Measurements from ENCODE around the gene TTC39C. TPM values are rescaled to one million over a fixed set of nuclear protein-coding genes. Genes with fewer than 3 reads are reported as not detected.

Gene TTC39C
- total and polyA plus RNA-seq, 2 of the 8 experiments (the other 6 are each of a cell fraction or from before 2014, with no cell fraction given): 8.1 to 79.1 TPM

- Histone ChIP-seq H2BK5ac (ENCODE audit: low read depth, low read length) (no peak overlapping the region), H3K14ac (ENCODE audit: insufficient read length) (no peak overlapping the region), H4K5ac (ENCODE audit: insufficient read length, low read depth, low read length) (no peak overlapping the region), H2BK15ac (ENCODE audit: low read length) (no peak overlapping the region), H3K23ac (ENCODE audit: insufficient read length) (no peak overlapping the region), H3K27me3 (replicated peaks in 1 of 4; ENCODE audit: control insufficient read depth in 3 of 4, extremely low read depth in 1 of 4, insufficient read depth in 3 of 4, low read length in 3 of 4) (no peaks in the 10 kb centered on the region), H3K4me2 (ENCODE audit: insufficient read depth in 1 of 2, low read depth in 2 of 2, low read length in 2 of 2) (no peak overlapping the region), H3K18ac (ENCODE audit: extremely low read depth, low read length) (no peak overlapping the region), H3K36me3 (ENCODE audit: control insufficient read depth in 2 of 4, insufficient read depth in 4 of 4, low read length in 3 of 4) (peaks cover 0 to 2% (median 0%) of the 10 kb centered on the region in 4 experiments; a peak in 1 of 8 replicates), H4K8ac (ENCODE audit: extremely low read depth, insufficient read depth, low read length) (no peak overlapping the region), H3K27ac (ENCODE audit: low read depth, low read length) (no peak overlapping the region), H2AK5ac (ENCODE audit: low read depth, low read length) (no peak overlapping the region), H3K4me1 (replicated peaks in 1 of 4; ENCODE audit: control insufficient read depth in 3 of 4, insufficient read depth in 4 of 4, low read length in 3 of 4) (peaks cover 0 to 12% (median 7%) of the 10 kb centered on the region in 4 experiments; a peak in 5 of 7 replicates), H4K20me1 (replicated peaks in 1 of 2; ENCODE audit: control insufficient read depth in 1 of 2, insufficient read depth in 2 of 2, low read length in 2 of 2) (no peaks in the 10 kb centered on the region), H3K23me2 (ENCODE audit: low read depth, low read length) (peaks cover 4% of the 10 kb centered on the region; the same call in 1 of the 2 replicates), H3K4ac (replicated peaks; ENCODE audit: insufficient read length, low read depth, low read length) (no peak overlapping the region), H2BK12ac (ENCODE audit: low read depth, low read length) (no peak overlapping the region), H3K79me1 (ENCODE audit: low read depth, low read length) (no peaks in the 10 kb centered on the region), H3K79me2 (ENCODE audit: control insufficient read depth in 1 of 2, insufficient read depth in 2 of 2, low read length in 2 of 2) (no peaks in the 10 kb centered on the region), H3K9me3 (ENCODE audit: insufficient read depth in 2 of 2, low read depth in 1 of 2, low read length in 1 of 2) (no peaks in the 10 kb centered on the region), H2AFZ (ENCODE audit: low read length) (no peak overlapping the region), H3K4me3 (ENCODE audit: extremely low read depth in 1 of 4, insufficient read depth in 2 of 4, low read depth in 3 of 4, low read length in 4 of 4) (no peak overlapping the region), H2BK120ac (replicated peaks; ENCODE audit: low read depth, low read length) (no peak overlapping the region), H4K91ac (replicated peaks; ENCODE audit: insufficient read length, low read length) (no peak overlapping the region), H2BK20ac (ENCODE audit: low read length) (no peak overlapping the region), H3K56ac (replicated peaks; ENCODE audit: insufficient read length, low read depth, low read length) (no peak overlapping the region), H3K9ac (replicated peaks in 1 of 4; ENCODE audit: extremely low read depth in 1 of 4, low read depth in 3 of 4, low read length in 3 of 4) (no peak overlapping the region)
- ChIA-PET CTCF (ENCODE audit: partially characterized antibody) (interaction anchor here (0.7 to 1.1 kb wide), 2 partner anchors 347 to 1199 kb away, joined by 3 to 5 read pairs; no protein-coding TSS in a partner anchor), POLR2A (ENCODE audit: partially characterized antibody) (interaction anchor here (1.3 kb wide), 1 partner anchor 19 kb away, joined by 3 read pairs; no protein-coding TSS in a partner anchor)
- FAIRE-seq (no peak), DNase-seq (ENCODE audit: low read depth in 1 of 2, low spot score in 2 of 2) (no peak)
- WGBS, 2 experiments (ENCODE audit: extremely low coverage in 1 of 2, insufficient coverage in 1 of 2, insufficient read length in 1 of 2, insufficient replicate concordance in 2 of 2, low coverage in 1 of 2, low lambda C conversion rate in 2 of 2, missing lambda C conversion rate in 1 of 2): 85% methylated on average over 2 of the region's 2 CpGs; no CpG with 5 or more reads in 1 of the 2 experiments
- TF ChIP-seq RXRA (IDR thresholded peaks at IDR 0.05; ENCODE audit: insufficient read depth, low read depth, low read length) (no peak), RFX5 (IDR thresholded peaks at IDR 0.05; ENCODE audit: borderline replicate concordance, low read depth, low read length) (no peak), MAFK (IDR thresholded peaks at IDR 0.05; ENCODE audit: low read depth, low read length) (no peak), NANOG (IDR thresholded peaks at IDR 0.05; ENCODE audit: insufficient read depth, low read depth, low read length, poor library complexity, severe bottlenecking) (no peak), GTF2F1 (IDR thresholded peaks at IDR 0.05; ENCODE audit: borderline replicate concordance, low read depth, low read length) (no peak)
Observed at GRCh38 chr18:24140697-24141096, 126.1 kb downstream of the TTC39C start.

Measured in H1 (cell line).